Transverse colon (tissue), 4 donors: ENCODE data around the gene PTPRR.

Experiments used
- CTCF ChIP-seq, 5 experiments: fragments of 200-600 bp in 3 of 5; fragments of 450-650 bp in 2 of 5; sonication (generic) in 3 of 5; IDR thresholded peaks; 1 replicate in 2 of 5; 2 replicates in 3 of 5; pipeline ENCODE4 v1.5.1; 2016 to 2017; ENCODE audit warnings: antibody characterized with exemption in 5 of 5, inconsistent platforms in 3 of 5, mild to moderate bottlenecking in 2 of 5, moderate library complexity in 1 of 5
- EP300 ChIP-seq: sonication (generic); formaldehyde crosslinking; IDR thresholded peaks from one replicate; pipeline ENCODE4 v1.6.1; 2017; ENCODE audit warnings: antibody characterized with exemption, low read depth
- POLR2A ChIP-seq: fragments of 450-650 bp; IDR thresholded peaks from one replicate; pipeline ENCODE4 v1.6.1; 2016; ENCODE audit warnings: antibody characterized with exemption, mild to moderate bottlenecking, moderate library complexity
- POLR2AphosphoS5 ChIP-seq, 3 donors: sonication (generic); formaldehyde crosslinking; IDR thresholded peaks; one replicate each; pipeline ENCODE4 v1.6.1; 2016; ENCODE audit warnings: antibody characterized with exemption in 3 of 3

- no peak for TF ChIP-seq CTCF (IDR thresholded peaks at IDR 0.05)
- no peak for TF ChIP-seq POLR2A
- TF ChIP-seq POLR2AphosphoS5 (IDR thresholded peaks at IDR 0.05): no peak
- TF ChIP-seq EP300: no peak
These were observed 39.8 kb downstream of the PTPRR start for GRCh38 chr12:70880744-70881143.
